HG03575 (cell line): ENCODE results near the gene LZTR1.

ENCODE experiments used
- ATAC-seq: cut with Tn5 transposase; IDR thresholded peaks from one replicate; pipeline ENCODE4 v1.9.1; 2021; ENCODE audit not compliant: unreplicated experiment, insufficient number of reproducible peaks, low FRiP score; ENCODE audit errors: extremely low read depth

Gene LZTR1

GRCh38 chr22:20948989-20949388 lies 33.1 kb upstream of the LZTR1 start:
- ATAC-seq: no peak

- no peak for ATAC-seq
Observed at GRCh38 chr22:20949698-20950183, 32.4 kb upstream of the LZTR1 start.

- ATAC-seq: no peak
Observed at GRCh38 chr22:20951151-20951931, 30.8 kb upstream of the LZTR1 start.

- ATAC-seq: no peak
Observed at GRCh38 chr22:20951932-20952380, 30.1 kb upstream of the LZTR1 start.

GRCh38 chr22:20952544-20953341 lies 29.4 kb upstream of the LZTR1 start:
- no peak for ATAC-seq

GRCh38 chr22:20953342-20953608 lies 28.8 kb upstream of the LZTR1 start:
- ATAC-seq: no peak

- no peak for ATAC-seq
Observed at GRCh38 chr22:20953668-20954500, 28.2 kb upstream of the LZTR1 start.

GRCh38 chr22:20955548-20955947 lies 26.5 kb upstream of the LZTR1 start:
- no peak for ATAC-seq

- no peak for ATAC-seq
Observed at GRCh38 chr22:20956258-20957101, 25.6 kb upstream of the LZTR1 start.

- ATAC-seq: no peak
Observed at GRCh38 chr22:20957102-20957682, 24.9 kb upstream of the LZTR1 start.

GRCh38 chr22:20957683-20958431 lies 24.2 kb upstream of the LZTR1 start:
- ATAC-seq: no peak

- no peak for ATAC-seq
Observed at GRCh38 chr22:20959578-20960461, 22.3 kb upstream of the LZTR1 start.

GRCh38 chr22:20960609-20961008 lies 21.5 kb upstream of the LZTR1 start:
- no peak for ATAC-seq

GRCh38 chr22:20962491-20962945 lies 19.6 kb upstream of the LZTR1 start:
- ATAC-seq: no peak

- no peak for ATAC-seq
Observed at GRCh38 chr22:20963201-20964052, 18.7 kb upstream of the LZTR1 start.
